IMR-90 (cell line): Measurements from ENCODE around the gene MMP14. TPM values are rescaled to one million over a fixed set of nuclear protein-coding genes. Genes with fewer than 3 reads are reported as not detected.

ENCODE experiments used
- ATAC-seq: fragments of 200-7000 bp; cut with Tn5 transposase; 2 replicates; pipeline ENCODE4 v1.9.1; 2020; ENCODE audit warnings: low read depth, mild to moderate bottlenecking, moderate library complexity
- BruUV-seq: library from RNA; stranded (reverse); fragments of 400-500 nt; replicated peaks from 2 replicates; lab custom pipeline; 2021; lab: Mats Ljungman, UMichigan
- CTCF ChIA-PET: fragments of 300-600 bp; formaldehyde crosslinking; extraction: SDS; loops from one replicate; lab custom pipeline; 2021; ENCODE audit warnings: antibody characterized with exemption; lab: Yijun Ruan, JAX
- POLR2A ChIA-PET: fragments of 300-600 bp; sonication (Branson Sonifier 250); formaldehyde crosslinking; loops from one replicate; lab custom pipeline; 2022; ENCODE audit warnings: antibody characterized with exemption; ENCODE audit not compliant: unreplicated experiment; lab: Charles Lee
- DNase-seq: peaks from one replicate; pipeline ENCODE4 v3.0.0; 2013
- H2AFZ ChIP-seq: replicated peaks from 2 replicates; pipeline ENCODE3; 2013; ENCODE audit warnings: low read length, mild to moderate bottlenecking; ENCODE audit not compliant: poor library complexity
- H2AK5ac ChIP-seq: 2 replicates; pipeline ENCODE4 v1.6.1; 2013; ENCODE audit warnings: low read depth, low read length, inconsistent platforms
- H2AK9ac ChIP-seq: replicated peaks from 2 replicates; pipeline ENCODE3; 2013; ENCODE audit warnings: mild to moderate bottlenecking, low read depth, low read length, moderate library complexity; ENCODE audit not compliant: poor library complexity
- H2BK120ac ChIP-seq: 2 replicates; pipeline ENCODE4 v1.6.1; 2013; ENCODE audit warnings: low read depth, low read length, inconsistent platforms
- H2BK15ac ChIP-seq: 3 replicates; pipeline ENCODE4 v1.6.1; 2013; ENCODE audit warnings: low read depth, low read length, inconsistent platforms
- H2BK20ac ChIP-seq: 2 replicates; pipeline ENCODE4 v1.6.1; 2013; ENCODE audit warnings: low read depth, mild to moderate bottlenecking, inconsistent platforms, low read length, moderate library complexity
- H2BK5ac ChIP-seq: 2 replicates; pipeline ENCODE4 v1.6.1; 2013; ENCODE audit warnings: mild to moderate bottlenecking, low read depth, low read length, inconsistent platforms; ENCODE audit not compliant: poor library complexity, severe bottlenecking
- H3K14ac ChIP-seq: replicated peaks from 2 replicates; pipeline ENCODE4 v1.6.1; 2013; ENCODE audit warnings: low read depth, low read length, inconsistent platforms
- H3K18ac ChIP-seq: 2 replicates; pipeline ENCODE4 v1.6.1; 2013; ENCODE audit warnings: low read depth, low read length, control low read depth
- H3K23ac ChIP-seq: 2 replicates; pipeline ENCODE4 v1.6.1; 2013; ENCODE audit warnings: low read depth, low read length, inconsistent platforms
- H3K27ac ChIP-seq: 2 replicates; pipeline ENCODE4 v1.5.1; 2013; ENCODE audit warnings: mild to moderate bottlenecking, control low read depth, low read length; ENCODE audit not compliant: insufficient read depth
- H3K27me3 ChIP-seq: 2 replicates; pipeline ENCODE4 v1.6.1; 2013; ENCODE audit warnings: low read length; ENCODE audit not compliant: control insufficient read depth, insufficient read depth
- H3K36me3 ChIP-seq: 2 replicates; pipeline ENCODE4 v1.6.1; 2013; ENCODE audit warnings: low read length, mixed read lengths; ENCODE audit not compliant: control insufficient read depth, insufficient read depth
- H3K4ac ChIP-seq: 2 replicates; pipeline ENCODE4 v1.6.1; 2013; ENCODE audit warnings: low read depth, low read length, inconsistent platforms
- H3K4me1 ChIP-seq: 2 replicates; pipeline ENCODE4 v1.6.1; 2013; ENCODE audit warnings: low read length, mixed read lengths; ENCODE audit not compliant: control insufficient read depth, insufficient read depth
- H3K4me2 ChIP-seq: 2 replicates; pipeline ENCODE4 v1.6.1; 2013; ENCODE audit warnings: low read depth, mild to moderate bottlenecking, control low read depth, low read length, moderate library complexity
- H3K4me3 ChIP-seq: 2 replicates; pipeline ENCODE4 v1.5.1; 2013; ENCODE audit warnings: low read depth, mild to moderate bottlenecking, control low read depth, low read length, moderate library complexity; ENCODE audit not compliant: insufficient read depth
- H3K56ac ChIP-seq: 2 replicates; pipeline ENCODE4 v1.6.1; 2013; ENCODE audit warnings: low read length, inconsistent platforms; ENCODE audit not compliant: insufficient read depth; ENCODE audit errors: extremely low read depth
- H3K79me1 ChIP-seq, 2 experiments: 2 replicates each; pipeline ENCODE4 v1.6.1; 2013; ENCODE audit warnings: low read length in 2 of 2, inconsistent platforms in 1 of 2, low read depth in 1 of 2
- H3K9ac ChIP-seq: 2 replicates; pipeline ENCODE4 v1.6.1; 2013; ENCODE audit warnings: low read depth, low read length, control low read depth
- H3K9me1 ChIP-seq: 2 replicates; pipeline ENCODE4 v1.6.1; 2013; ENCODE audit warnings: low read length, inconsistent platforms; ENCODE audit not compliant: insufficient read depth
- H3K9me3 ChIP-seq: 2 replicates; pipeline ENCODE4 v1.6.1; 2013; ENCODE audit warnings: low read length; ENCODE audit not compliant: control insufficient read depth, insufficient read depth
- H4K20me1 ChIP-seq: 2 replicates; pipeline ENCODE4 v1.6.1; 2013; ENCODE audit warnings: low read length, inconsistent platforms; ENCODE audit not compliant: insufficient read depth
- H4K5ac ChIP-seq: 2 replicates; pipeline ENCODE4 v1.6.1; 2013; ENCODE audit warnings: mild to moderate bottlenecking, low read depth, low read length, control low read depth
- H4K8ac ChIP-seq, 2 experiments: 2 replicates each; pipeline ENCODE4 v1.6.1; 2013; ENCODE audit warnings: low read depth in 2 of 2, low read length in 2 of 2, control low read depth in 1 of 2, inconsistent platforms in 1 of 2
- H4K91ac ChIP-seq: 2 replicates; pipeline ENCODE4 v1.6.1; 2013; ENCODE audit warnings: low read depth, low read length, inconsistent platforms; ENCODE audit not compliant: insufficient read depth
- BHLHE40 ChIP-seq: fragments of 150-350 bp; IDR thresholded peaks from 2 replicates; pipeline ENCODE4 v1.6.1; 2016; ENCODE audit warnings: mild to moderate bottlenecking, low read depth, low read length
- CEBPB ChIP-seq: IDR thresholded peaks from 2 replicates; pipeline ENCODE4 v1.6.1; 2012; ENCODE audit warnings: low read depth, low read length, improper control_type of control experiment
- CHD1 ChIP-seq: IDR thresholded peaks from 2 replicates; pipeline ENCODE4 v1.6.1; 2012; ENCODE audit warnings: low read depth, low read length, improper control_type of control experiment
- FOS ChIP-seq: fragments of 150-350 bp; IDR thresholded peaks from 2 replicates; pipeline ENCODE4 v1.6.1; 2016; ENCODE audit warnings: low read depth, low read length
- MAFK ChIP-seq: IDR thresholded peaks from 2 replicates; pipeline ENCODE4 v1.6.1; 2012; ENCODE audit warnings: low read depth, low read length, improper control_type of control experiment
- MAZ ChIP-seq: IDR thresholded peaks from 2 replicates; pipeline ENCODE4 v1.6.1; 2012; ENCODE audit warnings: low read depth, mild to moderate bottlenecking, low read length, improper control_type of control experiment, moderate library complexity, borderline replicate concordance
- MXI1 ChIP-seq: IDR thresholded peaks from 2 replicates; pipeline ENCODE4 v1.6.1; 2012; ENCODE audit warnings: low read depth, mild to moderate bottlenecking, low read length, moderate library complexity, borderline replicate concordance
- NFE2L2 ChIP-seq: fragments of 150-350 bp; IDR thresholded peaks from 2 replicates; pipeline ENCODE4 v1.6.1; 2016; ENCODE audit warnings: low read depth, mild to moderate bottlenecking, low read length
- RAD21 ChIP-seq: IDR thresholded peaks from 2 replicates; pipeline ENCODE4 v1.6.1; 2012; ENCODE audit warnings: low read length, improper control_type of control experiment
- RCOR1 ChIP-seq: IDR thresholded peaks from 2 replicates; pipeline ENCODE4 v1.6.1; 2012; ENCODE audit warnings: mild to moderate bottlenecking, low read length, improper control_type of control experiment; ENCODE audit not compliant: insufficient replicate concordance
- RFX5 ChIP-seq: IDR thresholded peaks from 2 replicates; pipeline ENCODE4 v1.8.0; 2012; ENCODE audit warnings: low read depth, mild to moderate bottlenecking, low read length, moderate library complexity
- WGBS, 2 experiments: methylation state at CpG; one replicate each; pipeline versions ENCODE4 v1.1.5 to v1.1.7; 2013; ENCODE audit warnings: missing lambda C conversion rate in 2 of 2; ENCODE audit not compliant: insufficient read length in 1 of 2; ENCODE audit errors: extremely low coverage in 2 of 2; 5-methylcytosine and 5-hydroxymethylcytosine counted together
- dilution Hi-C: fragments of 300-500 bp; cut with HindIII; formaldehyde crosslinking; loops from one replicate; pipeline ENCODE4 v1.14.3; 2018; ENCODE audit warnings: low sequenced_read_pairs; ENCODE audit not compliant: unreplicated experiment
- in situ Hi-C: fragments of 300-500 bp; cut with MboI; formaldehyde crosslinking; loops from 3 replicates; pipeline ENCODE4 v1.14.3; 2019; ENCODE audit warnings: low sequenced_read_pairs, inconsistent platforms, mixed read lengths
- intact Hi-C: fragments of 100-400 bp; cut with micrococcal nuclease; formaldehyde crosslinking; loops from 2 replicates; pipeline ENCODE4 v1.10.0; 2022
- polyA plus RNA-seq, 3 experiments: library from polyadenylated mRNA; depleted of rRNA; stranded (reverse); fragments of >200 nt; gene quantifications; 2 replicates each; pipeline ENCODE4 v1.2.3, GENCODE V29; 2012; ENCODE audit warnings: low replicate concordance in 1 of 3
- total RNA-seq: library from RNA; depleted of rRNA; stranded (reverse); fragments of >200 nt; gene quantifications from 2 replicates; pipeline ENCODE4 v1.2.3, GENCODE V29; 2012
- TF ChIP-seq, protein P1 (sequence below): conservative IDR thresholded peaks from 2 replicates; pipeline ENCODE4 v1.5.1; 2012; ENCODE audit warnings: mild to moderate bottlenecking, low read depth, low read length, improper control_type of control experiment
- TF ChIP-seq, protein P2 (sequence below): fragments of 150-350 bp; IDR thresholded peaks from 2 replicates; pipeline ENCODE4 v1.6.1; 2016; ENCODE audit warnings: low read depth, mild to moderate bottlenecking, low read length, moderate library complexity, borderline replicate concordance
- TF ChIP-seq, protein P3 (sequence below): fragments of 150-350 bp; IDR thresholded peaks from 2 replicates; pipeline ENCODE4 v1.6.1; 2017; ENCODE audit warnings: mild to moderate bottlenecking, antibody characterized with exemption, low read length, low read depth

Gene MMP14
- total and polyA plus RNA-seq, 2 of the 4 experiments (the other 2 are of a cell fraction), result 156 to 315 TPM

DNA sequence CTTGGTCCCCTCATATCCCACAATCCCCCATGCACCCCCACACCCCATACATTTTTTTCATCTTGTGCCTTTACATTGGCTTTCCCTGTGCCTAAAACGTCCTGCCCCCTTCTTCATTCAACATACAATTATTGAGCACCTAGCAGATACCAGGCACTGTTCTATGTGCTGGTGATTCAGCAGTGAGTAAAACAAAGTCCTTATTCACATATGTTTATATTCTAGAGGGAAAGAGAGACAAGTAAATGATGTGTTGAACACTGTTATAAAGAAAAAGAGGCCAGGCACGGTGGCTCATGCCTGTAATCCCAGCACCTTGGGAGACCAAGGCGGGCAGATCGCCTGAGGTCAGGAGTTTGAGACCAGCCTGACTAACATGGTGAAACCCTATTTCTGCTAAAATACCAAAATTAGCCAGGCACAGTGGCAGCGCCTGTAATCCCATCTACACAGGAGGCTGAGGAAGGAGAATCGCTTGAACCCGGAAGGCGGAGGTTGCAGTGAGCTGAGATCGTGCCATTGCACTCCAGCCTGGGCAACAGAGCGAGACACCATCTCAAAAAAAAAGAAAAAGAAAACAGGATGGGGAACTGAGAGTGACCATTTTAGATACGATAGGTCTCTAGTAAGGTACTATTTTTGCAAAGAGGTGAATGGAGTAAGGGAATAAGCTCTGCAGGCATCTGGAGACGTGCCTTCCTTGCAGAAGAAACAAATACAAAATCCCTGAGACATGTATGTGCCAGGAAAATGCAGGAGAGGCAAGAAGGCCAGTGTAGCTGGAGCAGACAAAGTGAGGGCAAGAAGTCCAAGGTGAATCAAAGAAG lies 33.3 kb upstream of the MMP14 start:
- Histone ChIP-seq H3K4ac (no peak overlapping the region), H4K5ac (no peak overlapping the region)
- intact Hi-C loops, result no loop called here
- TF ChIP-seq FOS, result no peak
- TF ChIP-seq, protein P1, sequence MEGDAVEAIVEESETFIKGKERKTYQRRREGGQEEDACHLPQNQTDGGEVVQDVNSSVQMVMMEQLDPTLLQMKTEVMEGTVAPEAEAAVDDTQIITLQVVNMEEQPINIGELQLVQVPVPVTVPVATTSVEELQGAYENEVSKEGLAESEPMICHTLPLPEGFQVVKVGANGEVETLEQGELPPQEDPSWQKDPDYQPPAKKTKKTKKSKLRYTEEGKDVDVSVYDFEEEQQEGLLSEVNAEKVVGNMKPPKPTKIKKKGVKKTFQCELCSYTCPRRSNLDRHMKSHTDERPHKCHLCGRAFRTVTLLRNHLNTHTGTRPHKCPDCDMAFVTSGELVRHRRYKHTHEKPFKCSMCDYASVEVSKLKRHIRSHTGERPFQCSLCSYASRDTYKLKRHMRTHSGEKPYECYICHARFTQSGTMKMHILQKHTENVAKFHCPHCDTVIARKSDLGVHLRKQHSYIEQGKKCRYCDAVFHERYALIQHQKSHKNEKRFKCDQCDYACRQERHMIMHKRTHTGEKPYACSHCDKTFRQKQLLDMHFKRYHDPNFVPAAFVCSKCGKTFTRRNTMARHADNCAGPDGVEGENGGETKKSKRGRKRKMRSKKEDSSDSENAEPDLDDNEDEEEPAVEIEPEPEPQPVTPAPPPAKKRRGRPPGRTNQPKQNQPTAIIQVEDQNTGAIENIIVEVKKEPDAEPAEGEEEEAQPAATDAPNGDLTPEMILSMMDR, result no peak
- no peak for TF ChIP-seq CHD1
- TF ChIP-seq, protein P2, sequence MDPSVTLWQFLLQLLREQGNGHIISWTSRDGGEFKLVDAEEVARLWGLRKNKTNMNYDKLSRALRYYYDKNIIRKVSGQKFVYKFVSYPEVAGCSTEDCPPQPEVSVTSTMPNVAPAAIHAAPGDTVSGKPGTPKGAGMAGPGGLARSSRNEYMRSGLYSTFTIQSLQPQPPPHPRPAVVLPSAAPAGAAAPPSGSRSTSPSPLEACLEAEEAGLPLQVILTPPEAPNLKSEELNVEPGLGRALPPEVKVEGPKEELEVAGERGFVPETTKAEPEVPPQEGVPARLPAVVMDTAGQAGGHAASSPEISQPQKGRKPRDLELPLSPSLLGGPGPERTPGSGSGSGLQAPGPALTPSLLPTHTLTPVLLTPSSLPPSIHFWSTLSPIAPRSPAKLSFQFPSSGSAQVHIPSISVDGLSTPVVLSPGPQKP, result no peak
- TF ChIP-seq RAD21, result no peak
- no peak for TF ChIP-seq RCOR1
- no peak for TF ChIP-seq CEBPB
- TF ChIP-seq MAZ, result no peak
- TF ChIP-seq MAFK, result no peak
- TF ChIP-seq, protein P3, sequence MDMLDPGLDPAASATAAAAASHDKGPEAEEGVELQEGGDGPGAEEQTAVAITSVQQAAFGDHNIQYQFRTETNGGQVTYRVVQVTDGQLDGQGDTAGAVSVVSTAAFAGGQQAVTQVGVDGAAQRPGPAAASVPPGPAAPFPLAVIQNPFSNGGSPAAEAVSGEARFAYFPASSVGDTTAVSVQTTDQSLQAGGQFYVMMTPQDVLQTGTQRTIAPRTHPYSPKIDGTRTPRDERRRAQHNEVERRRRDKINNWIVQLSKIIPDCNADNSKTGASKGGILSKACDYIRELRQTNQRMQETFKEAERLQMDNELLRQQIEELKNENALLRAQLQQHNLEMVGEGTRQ, result no peak
- TF ChIP-seq RFX5, result no peak
- TF ChIP-seq BHLHE40, result no peak
- TF ChIP-seq MXI1, result no peak
- TF ChIP-seq NFE2L2, result no peak

More for the DNA sequence above, 33.3 kb upstream of the MMP14 start:
- in situ Hi-C loops (no loop called here), dilution Hi-C loops (no loop called here)
- no peaks in the 10 kb centered on the region for H4K20me1 ChIP-seq
- no peak overlapping the region for H3K18ac ChIP-seq
- H3K4me2 ChIP-seq, result no peak overlapping the region
- WGBS, 2 experiments, result 0% methylated on average over 1 of the region's 12 CpGs; no CpG with 5 or more reads in 1 of the 2 experiments
- no peaks in the 10 kb centered on the region for H3K4me1 ChIP-seq
- no peaks in the 10 kb centered on the region for H3K79me1 ChIP-seq
- no peak overlapping the region for H2BK5ac ChIP-seq
- no peak overlapping the region for H4K91ac ChIP-seq
- no peak overlapping the region for H3K9ac ChIP-seq
- ATAC-seq, result peak; percentile 82
- no peak overlapping the region for H2BK120ac ChIP-seq
- no peak overlapping the region for H3K56ac ChIP-seq
- H3K9me3 ChIP-seq, result no peaks in the 10 kb centered on the region
- no peak overlapping the region for H2BK20ac ChIP-seq
- ChIA-PET POLR2A (no interaction called here), CTCF (interaction anchor here (0.9 kb wide), 1 partner anchor 16 kb away, joined by 3 read pairs; no protein-coding TSS in a partner anchor)
- no peaks in the 10 kb centered on the region; the same call in 1 of the 2 replicates for H3K27me3 ChIP-seq
- no peaks in the 10 kb centered on the region for H3K9me1 ChIP-seq
- no peak overlapping the region for H2AK5ac ChIP-seq
- H3K36me3 ChIP-seq, result no peaks in the 10 kb centered on the region
- H4K8ac ChIP-seq, result no peak overlapping the region
- H2AK9ac ChIP-seq, result no peak overlapping the region
- BruUV-seq, result no TSS peak
- no peak overlapping the region for H3K27ac ChIP-seq
- peak; percentile 57 for DNase-seq
- no peak overlapping the region for H2BK15ac ChIP-seq
- no peak overlapping the region for H3K4me3 ChIP-seq
- H3K14ac ChIP-seq, result no peak overlapping the region
- H2AFZ ChIP-seq, result no peak overlapping the region
- H3K23ac ChIP-seq, result no peak overlapping the region
